H1 (cell line): ENCODE data around the gene SOS1. TPM values are rescaled to one million over a fixed set of nuclear protein-coding genes. Genes with fewer than 3 reads are reported as not detected.

Experiments used
- CTCF ChIA-PET: fragments of 300-600 bp; sonication (Branson Sonifier 250); formaldehyde crosslinking; loops from one replicate; lab custom pipeline; 2021; ENCODE audit not compliant: partially characterized antibody; lab: Charles Lee
- POLR2A ChIA-PET: fragments of 300-600 bp; sonication (Branson Sonifier 250); formaldehyde crosslinking; loops from one replicate; lab custom pipeline; 2021; ENCODE audit warnings: inconsistent platforms; ENCODE audit not compliant: partially characterized antibody; lab: Charles Lee
- DNase-seq, 2 experiments: peaks; one replicate each; pipeline versions ENCODE4 v3.0.0 to v3.0.0-alpha.2; 2010 to 2022; ENCODE audit warnings: low spot score in 2 of 2, low read depth in 1 of 2, mixed read lengths in 1 of 2
- FAIRE-seq: peaks from 2 replicates; lab custom pipeline; 2011; peaks lifted over from hg19 to GRCh38; lab: Jason Lieb, UNC
- H2AFZ ChIP-seq: 2 replicates; pipeline ENCODE4 v1.8.1; 2012; ENCODE audit warnings: low read length, inconsistent platforms
- H2AK5ac ChIP-seq: 2 replicates; pipeline ENCODE4 v1.6.1; 2013; ENCODE audit warnings: low read depth, low read length
- H2BK120ac ChIP-seq: replicated peaks from 2 replicates; pipeline ENCODE3; 2013; ENCODE audit warnings: low read depth, low read length, inconsistent platforms
- H2BK12ac ChIP-seq: 2 replicates; pipeline ENCODE4 v1.6.1; 2013; ENCODE audit warnings: low read depth, low read length
- H2BK15ac ChIP-seq: 2 replicates; pipeline ENCODE4 v1.6.1; 2013; ENCODE audit warnings: low read length
- H2BK20ac ChIP-seq: 2 replicates; pipeline ENCODE4 v1.6.1; 2013; ENCODE audit warnings: low read length
- H2BK5ac ChIP-seq: 2 replicates; pipeline ENCODE4 v1.6.1; 2013; ENCODE audit warnings: low read depth, low read length
- H3K14ac ChIP-seq: 2 replicates; pipeline ENCODE4 v1.6.1; 2013; ENCODE audit warnings: inconsistent platforms; ENCODE audit not compliant: insufficient read length
- H3K18ac ChIP-seq: 2 replicates; pipeline ENCODE4 v1.6.1; 2013; ENCODE audit warnings: low read length; ENCODE audit errors: extremely low read depth
- H3K23ac ChIP-seq: 2 replicates; pipeline ENCODE4 v1.6.1; 2013; ENCODE audit warnings: inconsistent platforms; ENCODE audit not compliant: insufficient read length
- H3K23me2 ChIP-seq: 2 replicates; pipeline ENCODE4 v1.6.1; 2013; ENCODE audit warnings: low read depth, low read length
- H3K27ac ChIP-seq: 2 replicates; pipeline ENCODE4 v1.6.1; 2011; ENCODE audit warnings: low read depth, low read length, inconsistent platforms
- H3K27me3 ChIP-seq, 4 experiments: replicated peaks in 1 of 4; 1 replicate in 1 of 4; 2 replicates in 3 of 4; pipeline versions ENCODE4 v1.6.1 to v1.8.1; 2011 to 2013; ENCODE audit warnings: low read length in 3 of 4, mild to moderate bottlenecking in 3 of 4, inconsistent platforms in 2 of 4, mixed read lengths in 2 of 4, moderate library complexity in 1 of 4; ENCODE audit not compliant: control insufficient read depth in 3 of 4, insufficient read depth in 3 of 4; ENCODE audit errors: extremely low read depth in 1 of 4
- H3K36me3 ChIP-seq, 4 experiments: 2 replicates each; pipeline versions ENCODE4 v1.6.1 to v1.8.1; 2011 to 2013; ENCODE audit warnings: mild to moderate bottlenecking in 4 of 4, low read length in 3 of 4, moderate library complexity in 2 of 4, control low read depth in 1 of 4, inconsistent platforms in 1 of 4; ENCODE audit not compliant: insufficient read depth in 4 of 4, control insufficient read depth in 2 of 4
- H3K4ac ChIP-seq: replicated peaks from 2 replicates; pipeline ENCODE3; 2013; ENCODE audit warnings: low read length, low read depth, mixed read lengths, inconsistent platforms; ENCODE audit not compliant: insufficient read length
- H3K4me1 ChIP-seq, 4 experiments: replicated peaks in 1 of 4; 1 replicate in 1 of 4; 2 replicates in 3 of 4; pipeline versions ENCODE4 v1.6.1 to v1.8.1; 2011 to 2013; ENCODE audit warnings: low read length in 3 of 4, inconsistent platforms in 2 of 4, mixed read lengths in 1 of 4; ENCODE audit not compliant: insufficient read depth in 4 of 4, control insufficient read depth in 3 of 4
- H3K4me2 ChIP-seq, 2 experiments: 2 replicates each; pipeline versions ENCODE4 v1.6.1 to v1.8.1; 2011 to 2013; ENCODE audit warnings: low read depth in 2 of 2, low read length in 2 of 2, control low read depth in 1 of 2, inconsistent platforms in 1 of 2, mild to moderate bottlenecking in 1 of 2; ENCODE audit not compliant: insufficient read depth in 1 of 2
- H3K4me3 ChIP-seq, 4 experiments: fragments of 200-600, 300-600 bp in 1 of 4; sonication (generic), shearing (Covaris generic), sonication (Bioruptor Twin) in 1 of 4; 2 replicates each; pipeline versions ENCODE4 v1.5.1 to v1.8.1; 2011 to 2016; ENCODE audit warnings: low read length in 4 of 4, low read depth in 3 of 4, control low read depth in 2 of 4, inconsistent platforms in 2 of 4, mild to moderate bottlenecking in 2 of 4, mixed read lengths in 1 of 4, moderate library complexity in 1 of 4; ENCODE audit not compliant: insufficient read depth in 2 of 4; ENCODE audit errors: extremely low read depth in 1 of 4
- H3K56ac ChIP-seq: replicated peaks from 2 replicates; pipeline ENCODE3; 2013; ENCODE audit warnings: low read depth, mild to moderate bottlenecking, mixed read lengths, low read length, inconsistent platforms; ENCODE audit not compliant: insufficient read length
- H3K79me1 ChIP-seq: 2 replicates; pipeline ENCODE4 v1.6.1; 2013; ENCODE audit warnings: low read depth, low read length, control low read depth
- H3K79me2 ChIP-seq, 2 experiments: 2 replicates each; pipeline versions ENCODE4 v1.6.1 to v1.8.1; 2012 to 2013; ENCODE audit warnings: low read length in 2 of 2, mild to moderate bottlenecking in 2 of 2, inconsistent platforms in 1 of 2; ENCODE audit not compliant: insufficient read depth in 2 of 2, control insufficient read depth in 1 of 2
- H3K9ac ChIP-seq, 4 experiments: replicated peaks in 1 of 4; 1 replicate in 1 of 4; 2 replicates in 3 of 4; pipeline versions ENCODE4 v1.6.1 to v1.8.1; 2011 to 2013; ENCODE audit warnings: low read depth in 3 of 4, low read length in 3 of 4, control low read depth in 2 of 4, mild to moderate bottlenecking in 2 of 4, moderate library complexity in 2 of 4, inconsistent platforms in 1 of 4; ENCODE audit errors: extremely low read depth in 1 of 4
- H3K9me3 ChIP-seq, 2 experiments: 2 replicates each; pipeline versions ENCODE4 v1.6.1 to v1.8.1; 2012 to 2013; ENCODE audit warnings: mild to moderate bottlenecking in 2 of 2, moderate library complexity in 2 of 2, control low read depth in 1 of 2, inconsistent platforms in 1 of 2, low read depth in 1 of 2, low read length in 1 of 2, mixed read lengths in 1 of 2; ENCODE audit not compliant: insufficient read depth in 2 of 2
- H4K20me1 ChIP-seq, 2 experiments: replicated peaks in 1 of 2; 2 replicates each; pipeline versions ENCODE3 to v1.8.1; 2011 to 2013; ENCODE audit warnings: inconsistent platforms in 2 of 2, low read length in 2 of 2, mild to moderate bottlenecking in 1 of 2; ENCODE audit not compliant: insufficient read depth in 2 of 2, control insufficient read depth in 1 of 2
- H4K5ac ChIP-seq: 2 replicates; pipeline ENCODE4 v1.6.1; 2013; ENCODE audit warnings: low read length, low read depth, mixed read lengths, inconsistent platforms; ENCODE audit not compliant: insufficient read length
- H4K8ac ChIP-seq: 2 replicates; pipeline ENCODE4 v1.8.0; 2013; ENCODE audit warnings: mild to moderate bottlenecking, moderate library complexity, low read length, inconsistent platforms; ENCODE audit not compliant: insufficient read depth; ENCODE audit errors: extremely low read depth
- H4K91ac ChIP-seq: replicated peaks from 2 replicates; pipeline ENCODE3; 2013; ENCODE audit warnings: low read length, mixed read lengths, inconsistent platforms; ENCODE audit not compliant: insufficient read length
- ZNF274 ChIP-seq: IDR thresholded peaks from 2 replicates; pipeline ENCODE4 v1.7.0; 2012; ENCODE audit warnings: low read length, borderline replicate concordance; ENCODE audit errors: extremely low read depth
- WGBS, 2 experiments: shearing (Covaris generic) in 1 of 2; methylation state at CpG; one replicate each; pipeline versions ENCODE4 v1.1.6 to v1.1.7; 2013 to 2015; ENCODE audit warnings: low lambda C conversion rate in 2 of 2, mixed read lengths in 2 of 2, inconsistent platforms in 1 of 2, low coverage in 1 of 2, missing lambda C conversion rate in 1 of 2; ENCODE audit not compliant: insufficient replicate concordance in 2 of 2, insufficient coverage in 1 of 2, insufficient read length in 1 of 2; ENCODE audit errors: extremely low coverage in 1 of 2, missing lambda C conversion rate in 1 of 2; 5-methylcytosine and 5-hydroxymethylcytosine counted together
- polyA plus RNA-seq, 7 experiments: library from polyadenylated mRNA; depleted of rRNA in 3 of 7; stranded (reverse) in 5 of 7; unstranded in 2 of 7; fragments of >200 nt in 5 of 7; fragments of 200-250 nt in 2 of 7; gene quantifications; 1 replicate in 5 of 7; 2 replicates in 1 of 7; 4 replicates in 1 of 7; pipeline versions ENCODE4 v1.2.1 to v1.2.3, GENCODE V29; 2011 to 2013; ENCODE audit warnings: missing spikeins in 2 of 7, mixed read lengths in 2 of 7
- total RNA-seq: library from RNA; stranded (reverse); fragmentation: NEBNext Ultra II Directional; extraction: Animal tissue kit (Norgen Biotek cat#: 25700); gene quantifications from 2 replicates; pipeline ENCODE4 v1.2.1, GENCODE V29; 2021

SOS1 gene
- total and polyA plus RNA-seq, 2 of the 8 experiments (the other 6 are each of a cell fraction or from before 2014, with no cell fraction given), result 25.7 to 27.0 TPM

DNA sequence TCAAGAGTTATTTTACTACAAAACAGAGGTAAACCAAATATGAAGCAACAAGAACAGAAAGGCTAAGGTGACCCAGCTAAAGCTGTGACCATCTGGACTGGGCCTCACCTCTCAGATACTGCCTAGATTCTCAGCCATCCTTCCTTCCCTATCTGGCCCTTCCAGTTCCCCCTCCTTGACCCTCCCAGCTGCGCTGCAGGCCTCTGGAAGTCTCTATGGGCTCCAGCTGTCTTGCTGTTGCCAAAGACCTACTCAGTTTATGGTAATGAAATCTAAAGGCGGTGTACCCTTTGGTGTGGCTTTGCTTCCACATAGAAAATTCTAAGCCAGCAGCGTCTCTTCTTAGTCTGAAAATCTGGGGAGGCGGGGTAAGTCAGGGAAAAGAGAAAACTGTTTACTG is 175.5 kb downstream of the SOS1 start:
- Histone ChIP-seq H4K20me1 (no peaks in the 10 kb centered on the region), H3K27ac (no peak overlapping the region), H3K4me2 (no peak overlapping the region), H3K18ac (peak overlapping the region; percentile 24; the same call in 1 of the 2 replicates), H4K91ac (no peak overlapping the region), H2BK20ac (0 out of 2 replicates have a peak overlapping the region, but pooled peaks have one; percentile 55), H3K79me1 (no peaks in the 10 kb centered on the region), H3K36me3 (no peaks in the 10 kb centered on the region), H3K4me3 (no peak overlapping the region), H2BK12ac (no peak overlapping the region; the same call in 1 of the 2 replicates), H2BK5ac (no peak overlapping the region; the same call in 1 of the 2 replicates), H3K23me2 (no peaks in the 10 kb centered on the region; the same call in 1 of the 2 replicates), H2AFZ (0 out of 2 replicates have a peak overlapping the region, but pooled peaks have one; percentile 40), H3K4me1 (peaks cover 0 to 2% (median 1%) of the 10 kb centered on the region in 4 experiments; a peak in 2 of 7 replicates), H3K9me3 (no peaks in the 10 kb centered on the region), H3K9ac (no peak overlapping the region), H3K23ac (no peak overlapping the region), H4K8ac (no peak overlapping the region), H2BK120ac (no peak overlapping the region), H2AK5ac (no peak overlapping the region), H3K4ac (no peak overlapping the region), H3K14ac (no peak overlapping the region), H4K5ac (no peak overlapping the region), H3K79me2 (no peaks in the 10 kb centered on the region), H3K27me3 (no peaks in the 10 kb centered on the region), H3K56ac (no peak overlapping the region), H2BK15ac (peak overlapping the region; percentile 34; the same call in 1 of the 2 replicates)
- POLR2A ChIA-PET, result no interaction called here
- WGBS, 2 experiments, result 85% methylated on average over 4 of the region's 4 CpGs; no CpG with 5 or more reads in 1 of the 2 experiments
- FAIRE-seq, result no peak
- no peak for DNase-seq
- CTCF ChIA-PET, result interaction anchor here (1.2 to 6.2 kb wide), 4 partner anchors 14 to 283 kb away, joined by 5 to 64 read pairs (median 11); partner anchors contain the start of genes DHX57 and MORN2
- no peak for TF ChIP-seq ZNF274
